HepG2 (cell line): ENCODE data around the gene SLC16A2. TPM values are rescaled to one million over a fixed set of nuclear protein-coding genes. Genes with fewer than 3 reads are reported as not detected.

Source experiments
- ATAC-seq: fragments of 200-7000 bp; cut with Tn5 transposase; 3 replicates; pipeline ENCODE4 v1.9.1; 2020; ENCODE audit warnings: mild to moderate bottlenecking, moderate library complexity
- BruUV-seq: library from RNA; stranded (reverse); fragments of 400-500 nt; replicated peaks from 2 replicates; lab custom pipeline; 2021; lab: Mats Ljungman, UMichigan
- CTCF ChIA-PET: fragments of 300-600 bp; formaldehyde crosslinking; extraction: SDS; loops from one replicate; lab custom pipeline; 2021; ENCODE audit warnings: low total read pairs, inconsistent platforms, low intra/inter-chr PET ratio; lab: Yijun Ruan, JAX
- POLR2A ChIA-PET: fragments of 350-600 bp; sonication (Branson Sonifier 250); formaldehyde crosslinking; loops from one replicate; lab custom pipeline; 2020; ENCODE audit warnings: antibody characterized with exemption, inconsistent platforms; lab: Yijun Ruan, JAX
- DNase-seq: peaks from one replicate; pipeline ENCODE4 v3.0.0-alpha.2; 2015; ENCODE audit warnings: low spot score
- FAIRE-seq: peaks from 3 replicates; lab custom pipeline; 2011; peaks lifted over from hg19 to GRCh38; lab: Jason Lieb, UNC
- H2AFZ ChIP-seq: one replicate; pipeline ENCODE4 v1.6.1; 2011; ENCODE audit warnings: low read length, inconsistent platforms
- H3K27ac ChIP-seq: fragments of 300-600 bp; 3 replicates; pipeline ENCODE4 v1.8.0; 2011; ENCODE audit warnings: mixed run types, mild to moderate bottlenecking, mixed read lengths, low read length, inconsistent platforms; ENCODE audit not compliant: insufficient read depth; ENCODE audit errors: extremely low read length
- H3K27me3 ChIP-seq, 2 experiments: fragments of 200-600 bp in 1 of 2; 2 replicates in 1 of 2; 3 replicates in 1 of 2; pipeline versions ENCODE4 v1.6.0 to v1.8.0; 2011; ENCODE audit warnings: low read length in 2 of 2, mild to moderate bottlenecking in 2 of 2, moderate library complexity in 2 of 2, inconsistent platforms in 1 of 2; ENCODE audit not compliant: insufficient read depth in 2 of 2, control insufficient read depth in 1 of 2
- H3K36me3 ChIP-seq, 2 experiments: fragments of 200-600 bp in 1 of 2; replicated peaks in 1 of 2; 2 replicates in 1 of 2; 3 replicates in 1 of 2; pipeline versions ENCODE4 v1.5.1 to v1.8.0; 2011; ENCODE audit warnings: low read length in 2 of 2, inconsistent platforms in 1 of 2; ENCODE audit not compliant: insufficient read depth in 2 of 2, control insufficient read depth in 1 of 2
- H3K4me1 ChIP-seq: 2 replicates; pipeline ENCODE4 v1.5.1; 2012; ENCODE audit warnings: low read length, inconsistent platforms; ENCODE audit not compliant: insufficient read depth
- H3K4me2 ChIP-seq: 2 replicates; pipeline ENCODE4 v1.6.0; 2011; ENCODE audit warnings: low read depth, low read length, inconsistent platforms
- H3K4me3 ChIP-seq, 3 experiments: fragments of 200-600 bp in 1 of 3; sonication (generic), shearing (Covaris generic) in 1 of 3; replicated peaks in 1 of 3; 2 replicates each; pipeline ENCODE4 v1.5.1; 2011 to 2016; ENCODE audit warnings: low read length in 3 of 3, inconsistent platforms in 2 of 3, low read depth in 2 of 3, mild to moderate bottlenecking in 2 of 3, control low read depth in 1 of 3, mixed read lengths in 1 of 3; ENCODE audit not compliant: insufficient read depth in 1 of 3
- H3K79me2 ChIP-seq: one replicate; pipeline ENCODE4 v1.6.1; 2011; ENCODE audit warnings: low read length, inconsistent platforms; ENCODE audit not compliant: insufficient read depth
- H3K9ac ChIP-seq: 2 replicates; pipeline ENCODE4 v1.6.0; 2011; ENCODE audit warnings: mild to moderate bottlenecking, low read depth, low read length, inconsistent platforms; ENCODE audit not compliant: insufficient read depth
- H3K9me3 ChIP-seq: 2 replicates; pipeline ENCODE4 v1.5.1; 2012; ENCODE audit warnings: mild to moderate bottlenecking, low read length
- H4K20me1 ChIP-seq: 2 replicates; pipeline ENCODE4 v1.6.0; 2011; ENCODE audit warnings: inconsistent platforms, mild to moderate bottlenecking, low read length, moderate library complexity; ENCODE audit not compliant: insufficient read depth
- AKAP8 ChIP-seq: sonication (generic); formaldehyde crosslinking; IDR thresholded peaks from 2 replicates; pipeline ENCODE4 v1.5.1; 2020; ENCODE audit warnings: mild to moderate bottlenecking, missing genetic modification reagents
- CENPT ChIP-seq: sonication (generic); formaldehyde crosslinking; IDR thresholded peaks from 2 replicates; pipeline ENCODE4 v1.8.0; 2022; ENCODE audit warnings: low read depth, mild to moderate bottlenecking, moderate library complexity, missing genetic modification reagents
- PBX2 ChIP-seq: IDR thresholded peaks from 2 replicates; pipeline ENCODE4 v1.6.1; 2016; ENCODE audit warnings: control low read depth
- PHB2 ChIP-seq: fragments of 450-650 bp; IDR thresholded peaks from 2 replicates; pipeline ENCODE4 v1.6.1; 2018; ENCODE audit not compliant: partially characterized antibody
- RARG ChIP-seq: sonication (generic); formaldehyde crosslinking; IDR thresholded peaks from 2 replicates; pipeline ENCODE4 v1.4.0; 2020; ENCODE audit warnings: low read depth, mild to moderate bottlenecking, missing genetic modification reagents
- SALL1 ChIP-seq: sonication (generic); formaldehyde crosslinking; IDR thresholded peaks from 2 replicates; pipeline ENCODE4 v1.8.0; 2022; ENCODE audit warnings: mild to moderate bottlenecking, missing genetic modification reagents
- SMARCE1 ChIP-seq: fragments of 450-650 bp; IDR thresholded peaks from 2 replicates; pipeline ENCODE4 v1.6.1; 2017; ENCODE audit warnings: borderline replicate concordance
- SMYD3 ChIP-seq: sonication (generic); formaldehyde crosslinking; IDR thresholded peaks from 2 replicates; pipeline ENCODE4 v1.8.1; 2023; ENCODE audit warnings: mild to moderate bottlenecking, missing genetic modification reagents
- SRSF4 ChIP-seq: fragments of 200-400 bp; formaldehyde crosslinking; IDR thresholded peaks from one replicate; pipeline ENCODE4 v1.6.1; 2018; ENCODE audit warnings: mild to moderate bottlenecking, low read depth, low read length, moderate library complexity; ENCODE audit not compliant: poor library complexity, severe bottlenecking
- THAP9 ChIP-seq: sonication (generic); formaldehyde crosslinking; IDR thresholded peaks from 2 replicates; pipeline ENCODE4; 2020; ENCODE audit warnings: missing genetic modification reagents, mild to moderate bottlenecking, borderline replicate concordance
- TOE1 ChIP-seq: sonication (generic); formaldehyde crosslinking; IDR thresholded peaks from 2 replicates; pipeline ENCODE4 v1.4.0; 2020; ENCODE audit warnings: mild to moderate bottlenecking, missing genetic modification reagents
- U2AF2 ChIP-seq: fragments of 200-400 bp; formaldehyde crosslinking; IDR thresholded peaks from 2 replicates; pipeline ENCODE4 v1.6.1; 2017; ENCODE audit warnings: low read depth, mild to moderate bottlenecking, low read length
- ZBTB33 ChIP-seq: sonication (generic); formaldehyde crosslinking; IDR thresholded peaks from 2 replicates; pipeline ENCODE4 v1.4.0; 2020; ENCODE audit warnings: missing genetic modification reagents
- ZFP82 ChIP-seq: sonication (generic); formaldehyde crosslinking; IDR thresholded peaks from 2 replicates; pipeline ENCODE4 v1.5.1; 2020; ENCODE audit warnings: mild to moderate bottlenecking, missing genetic modification reagents, borderline replicate concordance
- ZNF12 ChIP-seq: sonication (generic); formaldehyde crosslinking; IDR thresholded peaks from 2 replicates; pipeline ENCODE4 v1.5.0; 2020; ENCODE audit warnings: missing genetic modification reagents
- ZNF235 ChIP-seq: sonication (generic); formaldehyde crosslinking; IDR thresholded peaks from 2 replicates; pipeline ENCODE4 v1.8.1; 2023; ENCODE audit warnings: mild to moderate bottlenecking, missing genetic modification reagents, borderline replicate concordance
- ZNF552 ChIP-seq: sonication (generic); formaldehyde crosslinking; IDR thresholded peaks from 2 replicates; pipeline ENCODE4 v1.9.0; 2022; ENCODE audit warnings: missing genetic modification reagents, mild to moderate bottlenecking, borderline replicate concordance
- ZNF652 ChIP-seq: IDR thresholded peaks from 2 replicates; pipeline ENCODE4 v1.6.1; 2016; ENCODE audit warnings: low read depth, borderline replicate concordance
- ZNF674 ChIP-seq: sonication (generic); formaldehyde crosslinking; IDR thresholded peaks from 2 replicates; pipeline ENCODE4 v1.5.0; 2020; ENCODE audit warnings: low read depth, mild to moderate bottlenecking, missing genetic modification reagents
- WGBS: methylation state at CpG from one replicate; pipeline ENCODE4 v1.1.6; 2017; ENCODE audit warnings: low lambda C conversion rate; 5-methylcytosine and 5-hydroxymethylcytosine counted together
- in situ Hi-C: cut with HindIII; loops from 2 replicates; pipeline ENCODE4 v1.10.0; 2017; ENCODE audit warnings: low pct_unique_long_range_greater_than_20kb; ENCODE audit not compliant: extremely low pct_ligation_motif_present
- intact Hi-C: fragments of 100-400 bp; cut with micrococcal nuclease; formaldehyde crosslinking; loops from one replicate; pipeline ENCODE4 v1.10.0; 2022; ENCODE audit not compliant: unreplicated experiment
- polyA plus RNA-seq, 8 experiments: library from polyadenylated mRNA; depleted of rRNA in 3 of 8; stranded (reverse) in 7 of 8; unstranded in 1 of 8; fragments of >200 nt; fragmentation: Illumina TruSeq in 4 of 8; extraction: Trizol in 4 of 8; gene quantifications; 2 replicates each; pipeline versions ENCODE4 v1.2.1 to v1.2.3, GENCODE V29; 2011 to 2016; ENCODE audit warnings: low read depth in 4 of 8, missing spikeins in 1 of 8, mixed read lengths in 1 of 8; ENCODE audit not compliant: insufficient read depth in 1 of 8
- total RNA-seq, 5 experiments: library from RNA; depleted of rRNA; stranded (reverse); fragments of >200 nt; fragmentation: Illumina TruSeq; extraction: Trizol; gene quantifications; 2 replicates each; pipeline ENCODE4 v1.2.3, GENCODE V29; 2016; ENCODE audit warnings: low read depth in 1 of 5

The SLC16A2 gene
- total and polyA plus RNA-seq, 2 of the 13 experiments (the other 11 are each of a cell fraction or from before 2014, with no cell fraction given): 0.07 to 0.08 TPM

DNA sequence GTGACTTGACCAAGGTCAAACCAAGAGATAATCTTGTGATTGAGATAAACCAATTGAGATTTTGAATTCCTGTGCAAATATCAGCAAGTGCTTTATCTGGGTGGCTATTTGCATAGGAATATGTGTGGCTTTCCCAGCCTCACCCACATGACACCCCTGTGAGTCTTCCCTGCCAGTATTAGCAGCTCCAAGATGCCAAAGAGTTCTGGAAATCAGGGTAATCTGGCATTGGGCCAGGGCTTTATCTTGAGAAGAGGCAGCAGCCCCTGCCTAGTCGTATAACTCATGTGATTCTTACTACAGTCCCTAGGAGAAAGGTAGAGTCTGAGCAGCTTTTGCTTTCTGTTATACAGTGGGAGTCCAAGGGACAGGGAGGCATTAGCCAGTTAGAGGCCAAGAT lies 105.5 kb downstream of the SLC16A2 start:
- Histone ChIP-seq H3K79me2 (no peaks in the 10 kb centered on the region), H3K36me3 (no peaks in the 10 kb centered on the region), H3K4me2 (no peak overlapping the region), H3K27ac (no peak overlapping the region), H3K9ac (no peak overlapping the region), H3K4me1 (no peaks in the 10 kb centered on the region), H3K9me3 (no peaks in the 10 kb centered on the region), H3K27me3 (no peaks in the 10 kb centered on the region), H4K20me1 (no peaks in the 10 kb centered on the region)
- DNase-seq: no peak
- ATAC-seq: no peak
- in situ Hi-C loops: no loop called here
- BruUV-seq: no TSS peak
- POLR2A ChIA-PET: no interaction called here
- intact Hi-C loops: no loop called here
- TF ChIP-seq ZBTB33 (CRISPR knock-in tag): no peak
- TF ChIP-seq SMYD3 (CRISPR knock-in tag): no peak
- no peak for TF ChIP-seq ZNF674
- TF ChIP-seq PHB2: no peak
- TF ChIP-seq SALL1 (CRISPR knock-in tag): no peak
- no peak for TF ChIP-seq ZNF552
- no peak for TF ChIP-seq AKAP8 (CRISPR knock-in tag)
- no peak for TF ChIP-seq TOE1 (CRISPR knock-in tag)
- TF ChIP-seq RARG (CRISPR knock-in tag): no peak
- TF ChIP-seq ZFP82 (CRISPR knock-in tag): no peak
- TF ChIP-seq SRSF4: no peak
- no peak for TF ChIP-seq SMARCE1
- no peak for TF ChIP-seq ZNF652 (CRISPR knock-in tag)
- no peak for TF ChIP-seq ZNF235
- TF ChIP-seq U2AF2: no peak
- TF ChIP-seq THAP9 (CRISPR knock-in tag): no peak
- no peak for TF ChIP-seq ZNF12
- no peak for TF ChIP-seq PBX2
- no peak for TF ChIP-seq CENPT (CRISPR knock-in tag)
- TF ChIP-seq, all 625 proteins: peak for 0
- WGBS: no CpG with 5 or more reads among the region's 1 CpG
- no peak for FAIRE-seq
- Histone ChIP-seq H2AFZ (no peak overlapping the region), H3K4me3 (no peak overlapping the region)
- CTCF ChIA-PET: no interaction called here
